Measurements from ENCODE around the gene TRAPPC3L.

Gene TRAPPC3L

GRCh38 chr6:116514111-116514510, 31.4 kb downstream of the TRAPPC3L start:
- no peak for TF ChIP-seq CTCF (conservative IDR thresholded peaks at IDR 0.05)
- H3K27ac ChIP-seq: no peak overlapping the region

GRCh38 chr6:116513224-116513875, 32.1 kb downstream of the TRAPPC3L start:
- TF ChIP-seq CTCF (conservative IDR thresholded peaks at IDR 0.05): no peak
- H3K27ac ChIP-seq: no peak overlapping the region

GRCh38 chr6:116512734-116513133, 32.8 kb downstream of the TRAPPC3L start:
- no peak for TF ChIP-seq CTCF (conservative IDR thresholded peaks at IDR 0.05)
- no peak overlapping the region for H3K27ac ChIP-seq

GRCh38 chr6:116512111-116512559, 33.3 kb downstream of the TRAPPC3L start:
- TF ChIP-seq CTCF (conservative IDR thresholded peaks at IDR 0.05): no peak
- no peak overlapping the region for H3K27ac ChIP-seq

- no peak for TF ChIP-seq CTCF (conservative IDR thresholded peaks at IDR 0.05)
- no peak within 1 kb of the TSS for H3K27ac ChIP-seq
Measured at GRCh38 chr6:116511424-116512110, 33.9 kb downstream of the TRAPPC3L start, which contains the start of gene CALHM5. Gene CALHM5, plus strand, starts transcription at chr6:116511639. Its CDS starts 58 bp downstream, at chr6:116511697.

- no peak overlapping the region for H3K27ac ChIP-seq
- no peak for TF ChIP-seq CTCF (conservative IDR thresholded peaks at IDR 0.05)
Measured at GRCh38 chr6:116508527-116508926, 37.0 kb downstream of the TRAPPC3L start.

- no peak for TF ChIP-seq CTCF (conservative IDR thresholded peaks at IDR 0.05)
- H3K27ac ChIP-seq: no peak overlapping the region
Measured at GRCh38 chr6:116507324-116507723, 38.2 kb downstream of the TRAPPC3L start.

Data from VCaP (cell line).